WI38 (cell line): Measurements from ENCODE around the gene BMPER.

Experiments
- H3K4me3 ChIP-seq: 2 replicates; pipeline ENCODE4 v1.5.1; 2011; ENCODE audit warnings: low read depth, mild to moderate bottlenecking, control low read depth, low read length
- TF ChIP-seq, protein P1 (sequence below): IDR thresholded peaks from 2 replicates; pipeline ENCODE4 v1.5.1; 2012; ENCODE audit warnings: low read depth, mild to moderate bottlenecking, control low read depth, low read length

The BMPER gene

DNA sequence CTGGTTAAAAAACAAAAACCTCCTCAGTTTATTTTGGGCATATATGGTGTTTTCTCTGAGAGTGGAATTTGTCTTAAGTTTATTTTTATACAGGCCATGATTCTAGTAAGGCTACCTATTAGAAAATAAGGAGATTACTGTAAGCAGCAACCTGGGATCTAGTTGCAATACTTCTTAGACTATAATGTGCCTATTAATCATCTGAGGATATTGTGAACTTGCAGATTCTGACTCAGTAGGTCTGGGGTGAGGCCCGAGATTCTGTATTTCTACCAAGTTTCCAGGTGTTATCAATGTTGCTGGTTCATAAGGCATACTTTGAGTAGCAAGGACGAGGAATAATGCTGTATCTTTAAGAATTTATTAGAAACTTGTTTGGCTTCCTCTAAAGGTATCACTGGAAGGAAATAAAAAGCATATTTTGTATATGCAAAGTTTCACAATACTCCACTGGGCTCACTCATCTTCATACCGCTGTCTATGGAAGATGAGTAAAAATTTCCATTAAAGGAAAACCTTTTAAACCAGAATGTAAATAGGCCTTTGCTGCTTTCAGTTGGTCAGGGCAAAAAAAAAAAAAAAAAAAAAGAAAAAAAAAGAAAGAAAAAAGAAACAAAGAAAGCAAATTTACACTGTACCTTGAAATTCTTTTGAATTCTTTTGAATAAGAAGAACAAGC is 105.8 kb downstream of the BMPER start:
- no peak overlapping the region for H3K4me3 ChIP-seq
- TF ChIP-seq, protein P1, sequence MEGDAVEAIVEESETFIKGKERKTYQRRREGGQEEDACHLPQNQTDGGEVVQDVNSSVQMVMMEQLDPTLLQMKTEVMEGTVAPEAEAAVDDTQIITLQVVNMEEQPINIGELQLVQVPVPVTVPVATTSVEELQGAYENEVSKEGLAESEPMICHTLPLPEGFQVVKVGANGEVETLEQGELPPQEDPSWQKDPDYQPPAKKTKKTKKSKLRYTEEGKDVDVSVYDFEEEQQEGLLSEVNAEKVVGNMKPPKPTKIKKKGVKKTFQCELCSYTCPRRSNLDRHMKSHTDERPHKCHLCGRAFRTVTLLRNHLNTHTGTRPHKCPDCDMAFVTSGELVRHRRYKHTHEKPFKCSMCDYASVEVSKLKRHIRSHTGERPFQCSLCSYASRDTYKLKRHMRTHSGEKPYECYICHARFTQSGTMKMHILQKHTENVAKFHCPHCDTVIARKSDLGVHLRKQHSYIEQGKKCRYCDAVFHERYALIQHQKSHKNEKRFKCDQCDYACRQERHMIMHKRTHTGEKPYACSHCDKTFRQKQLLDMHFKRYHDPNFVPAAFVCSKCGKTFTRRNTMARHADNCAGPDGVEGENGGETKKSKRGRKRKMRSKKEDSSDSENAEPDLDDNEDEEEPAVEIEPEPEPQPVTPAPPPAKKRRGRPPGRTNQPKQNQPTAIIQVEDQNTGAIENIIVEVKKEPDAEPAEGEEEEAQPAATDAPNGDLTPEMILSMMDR = no peak

DNA sequence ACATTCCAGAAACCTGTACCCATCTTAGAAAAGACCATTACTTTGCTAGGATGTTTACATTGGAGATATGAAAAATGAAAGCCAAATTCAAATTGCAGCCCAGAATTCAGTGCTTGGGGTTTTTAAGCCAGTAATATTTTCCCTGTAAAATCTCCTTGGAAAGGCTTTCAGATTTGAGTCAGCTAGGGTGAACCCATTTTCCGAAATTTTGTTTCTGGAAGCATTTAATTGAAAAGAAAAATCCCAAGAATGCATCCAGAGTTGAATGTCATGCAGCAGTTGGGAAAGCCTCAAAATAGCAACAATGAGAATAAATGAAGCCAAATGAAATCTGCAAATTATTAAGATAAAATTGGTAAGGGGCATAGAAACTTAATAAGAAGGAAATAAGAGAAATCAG is 106.4 kb downstream of the BMPER start:
- TF ChIP-seq, protein P1 = no peak
- H3K4me3 ChIP-seq = no peak overlapping the region

DNA sequence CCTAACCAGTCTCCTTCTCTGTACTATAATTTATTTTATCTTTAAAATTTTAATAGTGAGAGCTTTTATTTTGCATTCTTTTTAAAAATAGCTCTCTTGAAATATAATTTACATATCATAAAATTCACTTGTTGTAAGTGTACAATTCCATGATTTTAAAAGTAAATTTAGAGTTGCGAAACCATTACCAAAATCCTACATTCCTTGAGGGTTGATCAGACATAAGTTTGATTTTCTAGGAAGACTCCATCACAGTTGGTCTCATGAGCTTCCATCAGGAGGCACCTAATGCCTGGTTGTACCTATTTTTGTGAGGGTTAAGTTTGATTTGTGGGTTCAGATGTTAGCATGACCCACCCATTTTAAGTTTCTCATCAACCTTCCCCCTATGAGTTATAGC is 108.1 kb downstream of the BMPER start:
- TF ChIP-seq, protein P1 = no peak

DNA sequence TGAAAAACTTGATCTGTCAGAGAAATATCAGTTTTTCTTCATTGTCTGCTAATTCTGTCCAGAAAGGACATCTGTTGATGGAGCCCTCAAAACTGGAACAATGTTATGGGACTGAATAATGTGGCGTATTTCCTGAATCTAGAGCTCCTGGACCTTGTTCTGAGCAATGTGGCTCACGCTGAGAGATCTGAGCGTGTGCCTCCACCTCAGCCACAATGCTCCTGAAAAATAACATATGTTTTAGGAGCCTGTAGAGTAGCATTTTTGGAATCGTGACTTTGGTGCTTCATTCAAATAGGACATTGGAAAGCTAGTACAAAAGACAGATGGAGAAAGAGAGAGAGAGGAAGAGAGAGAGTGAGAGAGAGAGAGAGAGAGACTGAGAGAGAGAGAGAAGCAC is 110.3 kb downstream of the BMPER start:
- TF ChIP-seq, protein P1 = no peak
- H3K4me3 ChIP-seq = no peak overlapping the region

More for the DNA sequence above, 108.1 kb downstream of the BMPER start:
- no peak overlapping the region for H3K4me3 ChIP-seq

DNA sequence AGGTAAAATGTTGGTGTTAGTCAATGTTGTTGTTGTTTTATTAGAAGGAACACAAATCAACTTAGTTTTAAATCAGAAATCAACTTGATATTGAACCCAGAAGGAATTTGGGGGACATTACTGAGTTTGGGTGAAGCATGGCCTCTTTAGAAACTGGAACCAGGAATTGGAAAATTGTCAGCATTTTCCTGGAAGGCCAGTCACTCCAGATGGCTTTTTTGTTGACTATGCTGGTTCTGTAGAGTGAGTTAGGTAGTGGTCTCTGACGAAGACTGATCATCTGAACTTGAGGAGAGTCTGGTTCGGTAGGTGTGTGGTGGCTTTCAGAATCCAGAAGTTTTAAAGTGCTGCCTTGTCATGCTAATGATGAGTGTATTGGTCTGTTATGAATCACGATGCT is 111.5 kb downstream of the BMPER start:
- TF ChIP-seq, protein P1 = no peak

DNA sequence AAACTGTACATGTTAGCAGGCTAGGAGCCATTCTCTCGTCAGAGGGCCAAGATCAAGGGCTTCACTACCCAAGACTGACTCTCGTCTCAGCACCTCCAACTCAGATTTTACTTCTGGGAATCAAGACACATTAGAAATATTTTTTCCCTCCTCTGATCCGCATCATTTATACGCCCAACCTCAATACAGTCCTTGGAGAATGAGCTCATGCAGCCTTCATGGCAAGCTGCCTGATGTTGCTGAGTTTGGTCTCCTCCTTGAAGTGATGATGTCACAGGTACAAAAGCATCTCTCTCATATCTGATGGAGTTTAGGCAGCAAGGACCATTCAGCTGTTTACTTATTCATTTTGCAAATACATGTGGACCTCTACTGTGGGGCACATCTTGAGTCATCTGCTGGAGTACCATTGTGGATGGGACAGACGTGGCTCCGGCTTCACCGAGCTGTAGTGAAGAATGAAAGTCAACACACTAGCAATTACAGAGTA is 114.0 kb downstream of the BMPER start:
- TF ChIP-seq, protein P1 = no peak
- H3K4me3 ChIP-seq = no peak overlapping the region

More for the DNA sequence above, 111.5 kb downstream of the BMPER start:
- H3K4me3 ChIP-seq = no peak overlapping the region

DNA sequence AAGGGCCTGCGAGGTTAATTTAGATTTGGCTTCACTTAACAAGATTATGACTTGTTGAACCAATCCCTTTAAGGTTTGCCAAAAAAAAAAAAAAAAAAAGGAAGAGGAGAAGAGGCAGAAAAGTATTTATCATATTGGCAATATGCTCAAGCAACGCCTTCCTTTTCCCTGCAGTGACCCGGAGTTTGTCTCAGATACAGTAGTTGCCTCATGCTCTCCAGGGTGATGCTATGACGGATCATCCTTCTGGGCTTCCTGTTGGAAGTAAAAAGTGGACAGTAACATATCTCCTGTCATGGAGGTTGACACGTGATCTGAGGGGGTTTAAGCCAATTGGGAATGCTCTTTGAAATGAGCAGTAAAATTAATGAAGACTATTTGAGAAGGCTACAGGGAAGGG is 117.3 kb downstream of the BMPER start:
- no peak overlapping the region for H3K4me3 ChIP-seq
- TF ChIP-seq, protein P1 = no peak
